Urinary bladder (tissue), 4 donors: Measurements from ENCODE around the gene C19orf67. TPM values are rescaled to one million over a fixed set of nuclear protein-coding genes. Genes with fewer than 3 reads are reported as not detected.

ENCODE experiments used
- DNase-seq: peaks from one replicate; pipeline ENCODE4 v3.0.0-alpha.2; 2015; ENCODE audit errors: extremely low spot score
- H3K27ac ChIP-seq: one replicate; pipeline ENCODE4 v1.5.1; 2013; ENCODE audit warnings: low read depth, mild to moderate bottlenecking, moderate library complexity
- H3K36me3 ChIP-seq: one replicate; pipeline ENCODE4 v1.6.1; 2013; ENCODE audit warnings: mild to moderate bottlenecking, moderate library complexity; ENCODE audit not compliant: insufficient read depth
- H3K4me1 ChIP-seq: one replicate; pipeline ENCODE4 v1.6.1; 2013; ENCODE audit warnings: mild to moderate bottlenecking, moderate library complexity; ENCODE audit not compliant: insufficient read depth
- H3K4me3 ChIP-seq: one replicate; pipeline ENCODE4 v1.5.1; 2013; ENCODE audit warnings: low read depth, low read length
- WGBS: extraction: QIAGEN DNeasy Blood & Tissue Kit; methylation state at CpG from one replicate; pipeline ENCODE4 v1.1.7; 2013; 5-methylcytosine and 5-hydroxymethylcytosine counted together
- polyA plus RNA-seq: library from polyadenylated mRNA; stranded (reverse); fragments of 200-250 nt; gene quantifications from one replicate; pipeline ENCODE4 v1.2.3, GENCODE V29; 2013
- total RNA-seq: library from RNA; depleted of rRNA; stranded (reverse); fragments of >200 nt; gene quantifications from one replicate; pipeline ENCODE4 v1.2.3, GENCODE V29; 2014
- donor health status: healthy with polysubstance abuse.
- donor health status: healthy.

Gene C19orf67
- total and polyA plus RNA-seq, 2 donors: not detected

DNA sequence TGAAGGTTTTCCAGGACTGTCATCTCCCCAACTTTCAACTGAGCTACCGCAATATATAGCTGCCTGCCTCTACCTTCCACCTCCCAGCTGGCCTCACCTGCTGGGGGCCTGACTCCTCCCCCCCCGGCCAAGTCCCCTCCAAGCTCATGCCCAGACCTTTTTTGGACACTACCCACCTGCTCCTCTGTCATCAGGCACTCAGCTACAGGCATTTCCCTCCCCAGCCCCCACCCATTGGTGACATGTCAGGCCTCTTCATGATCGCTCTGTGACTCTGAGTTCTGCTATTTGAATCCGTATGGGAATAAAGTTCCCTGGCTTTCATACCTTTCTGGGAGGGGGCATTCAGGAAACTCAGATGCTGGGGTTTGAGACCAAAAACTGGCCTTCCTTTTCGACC is 30.2 kb upstream of the C19orf67 start:
- no peak overlapping the region for H3K4me3 ChIP-seq
- 71% methylated on average over 5 of the region's 5 CpGs for WGBS
- peak overlapping the region; percentile 7 for H3K27ac ChIP-seq
- no peaks in the 10 kb centered on the region for H3K36me3 ChIP-seq
- peaks cover 2% of the 10 kb centered on the region for H3K4me1 ChIP-seq
- DNase-seq: no peak

- H3K4me1 ChIP-seq: peaks cover 2% of the 10 kb centered on the region
- WGBS: 50% methylated on average over 9 of the region's 9 CpGs
These were observed 29.3 kb upstream of the C19orf67 start for GRCh38 chr19:14114854-14115253.

GRCh38 chr19:14114439-14114838 is 28.9 kb upstream of the C19orf67 start:
- WGBS: 91% methylated on average over 7 of the region's 7 CpGs
- no peak for DNase-seq
- no peak overlapping the region for H3K4me3 ChIP-seq
- H3K36me3 ChIP-seq: no peaks in the 10 kb centered on the region
- H3K4me1 ChIP-seq: peaks cover 2% of the 10 kb centered on the region
- no peak overlapping the region for H3K27ac ChIP-seq

More at GRCh38 chr19:14114854-14115253, 29.3 kb upstream of the C19orf67 start:
- no peak for DNase-seq
- H3K27ac ChIP-seq: no peak overlapping the region
- H3K4me3 ChIP-seq: no peak overlapping the region
- no peaks in the 10 kb centered on the region for H3K36me3 ChIP-seq

DNA sequence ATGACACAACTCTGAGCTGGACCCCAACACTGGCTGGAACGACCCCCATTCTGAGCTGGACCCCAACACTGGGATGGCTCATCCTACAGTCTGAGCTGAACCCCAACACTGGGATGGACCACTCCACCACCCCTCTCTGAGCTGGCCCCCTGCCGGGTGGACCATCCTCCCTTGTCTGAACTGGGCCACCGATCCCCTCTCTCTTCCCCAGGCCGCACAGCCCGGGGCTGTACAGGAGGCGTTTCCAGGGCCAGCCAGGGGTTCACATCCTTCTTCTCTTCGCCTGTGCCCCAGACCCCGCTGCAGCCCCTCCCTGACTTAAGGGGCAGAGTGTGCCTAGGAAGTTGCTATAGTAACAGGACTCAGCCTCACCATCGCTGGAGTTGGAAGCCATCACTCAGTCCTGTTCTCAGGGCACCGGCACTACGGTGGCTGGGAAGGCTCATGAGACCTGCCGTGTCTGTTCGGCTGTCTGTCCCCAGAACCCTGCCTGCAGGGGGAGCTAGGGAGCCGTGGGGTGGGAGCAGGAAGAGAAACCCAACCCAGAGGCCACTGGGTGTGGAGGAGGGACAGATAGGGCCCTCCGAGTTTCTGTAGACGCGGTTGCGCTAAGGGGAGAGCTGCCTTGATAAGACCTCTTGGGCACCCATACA is 28.3 kb upstream of the C19orf67 start:
- H3K4me1 ChIP-seq: peaks cover 2% of the 10 kb centered on the region

DNA sequence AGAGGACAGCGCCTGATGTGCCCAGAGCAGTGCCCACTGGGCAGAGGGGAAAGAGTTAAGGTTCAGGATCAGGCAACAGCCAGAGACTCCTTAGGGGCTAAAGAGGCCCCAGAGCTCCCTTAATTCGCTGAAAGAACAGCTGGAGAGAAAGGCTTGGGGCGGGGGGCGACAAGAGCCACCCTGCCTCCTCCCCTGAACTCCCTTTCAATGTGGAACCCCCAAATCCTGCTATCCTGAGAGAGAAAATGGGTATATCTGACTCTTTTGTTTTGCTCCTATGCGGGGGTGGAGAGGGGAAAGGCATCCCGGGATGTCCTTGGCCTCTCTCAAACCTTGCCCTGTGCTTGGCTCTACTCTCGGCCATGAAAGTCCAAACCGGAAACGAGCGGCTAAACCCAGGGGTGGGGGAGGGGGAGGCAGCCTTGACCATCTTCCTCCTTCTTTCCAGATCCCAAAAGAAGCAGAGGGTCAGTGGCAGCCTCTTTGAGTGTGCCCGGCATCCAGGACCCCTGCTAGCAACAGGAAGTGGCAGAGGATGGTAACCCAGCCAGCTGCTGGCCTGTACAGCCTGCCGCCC is 27.3 kb upstream of the C19orf67 start:
- DNase-seq: no peak
- H3K4me3 ChIP-seq: no peak overlapping the region
- H3K4me1 ChIP-seq: peaks cover 2% of the 10 kb centered on the region
- 25% methylated on average over 12 of the region's 12 CpGs for WGBS
- H3K27ac ChIP-seq: peak overlapping the region; percentile 40
- no peaks in the 10 kb centered on the region for H3K36me3 ChIP-seq

More for the DNA sequence above, 28.3 kb upstream of the C19orf67 start:
- DNase-seq: no peak
- 84% methylated on average over 18 of the region's 18 CpGs for WGBS
- Histone ChIP-seq H3K4me3 (no peak overlapping the region), H3K36me3 (no peaks in the 10 kb centered on the region), H3K27ac (no peak overlapping the region)

DNA sequence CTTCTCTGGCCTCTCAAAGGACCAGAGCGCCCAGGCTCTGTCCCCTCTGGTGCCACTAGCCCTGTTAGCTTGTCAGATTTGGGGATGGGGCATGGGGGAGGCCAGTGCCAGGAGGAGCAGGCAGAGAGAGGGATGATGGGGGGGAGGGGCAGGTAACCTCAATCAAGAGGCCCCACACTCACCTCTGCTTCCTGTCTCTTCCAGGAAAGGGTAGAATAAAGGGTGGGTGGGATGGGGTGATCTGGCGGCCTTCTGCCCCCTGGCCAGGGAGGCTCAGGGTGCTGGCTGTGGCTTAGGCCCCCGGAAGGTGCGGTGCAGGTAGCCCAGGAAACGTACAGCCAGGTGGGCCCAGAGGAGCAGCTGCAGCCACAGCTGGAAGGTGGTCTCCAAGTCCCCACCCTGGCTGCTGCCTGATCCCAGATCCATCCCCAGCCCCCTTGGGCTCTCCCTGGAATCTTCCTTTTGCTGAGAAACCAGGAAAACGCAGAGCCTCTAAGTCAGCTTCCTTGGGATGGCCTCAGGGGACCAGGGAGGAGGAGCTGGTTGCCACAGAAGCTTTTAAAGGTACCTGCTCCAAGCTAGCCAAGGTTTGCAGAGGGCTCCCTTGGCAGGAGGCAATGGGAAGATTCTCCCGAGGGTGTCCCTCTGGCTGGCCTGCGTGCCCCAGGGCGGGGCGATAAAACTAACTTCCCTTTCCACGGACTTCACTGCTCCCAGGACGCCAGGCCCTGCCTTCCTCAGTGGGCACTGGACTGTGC is 26.6 kb upstream of the C19orf67 start:
- Histone ChIP-seq H3K4me1 (peaks cover 2% of the 10 kb centered on the region), H3K36me3 (no peaks in the 10 kb centered on the region), H3K4me3 (no peak overlapping the region), H3K27ac (peak overlapping the region; percentile 40)
- 53% methylated on average over 12 of the region's 12 CpGs for WGBS
- DNase-seq: no peak

- no peak overlapping the region for H3K27ac ChIP-seq
- H3K4me1 ChIP-seq: peaks cover 2% of the 10 kb centered on the region
- 91% methylated on average over 1 of the region's 1 CpG for WGBS
- no peak overlapping the region for H3K4me3 ChIP-seq
- DNase-seq: no peak
- peaks cover 3% of the 10 kb centered on the region for H3K36me3 ChIP-seq
These were observed 25.9 kb upstream of the C19orf67 start for GRCh38 chr19:14111486-14111885.

- H3K4me1 ChIP-seq: peaks cover 2% of the 10 kb centered on the region
- no peak overlapping the region for H3K27ac ChIP-seq
- DNase-seq: no peak
- H3K4me3 ChIP-seq: no peak overlapping the region
- peaks cover 3% of the 10 kb centered on the region for H3K36me3 ChIP-seq
- 69% methylated on average over 2 of the region's 2 CpGs for WGBS
These were observed 25.1 kb upstream of the C19orf67 start for GRCh38 chr19:14110650-14111049.

DNA sequence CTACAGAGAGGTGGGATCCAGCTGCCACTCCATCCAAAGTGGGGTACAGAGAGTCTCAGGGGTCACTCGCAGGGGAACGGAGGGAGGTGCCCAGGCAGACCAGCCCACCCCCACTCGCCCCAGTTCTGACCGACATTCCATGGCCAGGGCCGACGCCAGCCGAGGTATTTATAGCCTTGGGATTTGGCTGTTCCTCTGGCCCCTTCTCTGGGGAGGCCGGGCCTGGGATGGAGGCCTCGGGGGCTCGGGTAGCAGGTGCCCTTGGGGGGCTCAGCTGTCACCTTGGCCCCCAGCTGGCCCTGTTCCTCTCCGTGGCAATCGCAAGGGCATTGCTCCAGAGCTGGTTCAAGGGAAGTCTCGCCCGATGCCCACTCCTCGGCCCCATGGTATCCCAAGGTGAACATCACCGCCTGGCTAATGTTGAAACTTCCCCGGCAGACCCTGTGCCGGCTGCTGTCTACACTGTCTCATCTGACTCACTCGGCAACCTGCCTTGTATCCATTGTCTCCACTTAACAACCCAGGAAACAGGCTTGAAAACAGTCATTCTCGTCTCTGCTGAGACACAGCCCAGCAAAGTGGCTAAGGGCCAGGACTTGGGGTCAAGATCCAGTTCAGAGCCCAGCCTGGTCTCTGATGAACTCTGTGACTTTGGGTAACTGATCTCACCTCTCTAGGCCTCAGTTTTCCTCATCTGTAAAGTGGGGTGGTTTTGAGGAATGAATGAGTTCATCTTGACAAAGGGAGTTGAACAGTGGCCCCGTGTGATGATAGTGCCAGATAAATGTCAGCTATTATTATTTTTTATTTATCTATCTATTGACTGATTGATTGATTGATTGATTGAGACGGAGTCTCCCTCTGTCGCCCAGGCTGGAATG is 22.2 kb upstream of the C19orf67 start:
- 54% methylated on average over 23 of the region's 23 CpGs for WGBS
- H3K27ac ChIP-seq: no peak overlapping the region
- peaks cover 7% of the 10 kb centered on the region for H3K36me3 ChIP-seq
- H3K4me3 ChIP-seq: no peak overlapping the region
- peaks cover 2% of the 10 kb centered on the region for H3K4me1 ChIP-seq
- DNase-seq: no peak

DNA sequence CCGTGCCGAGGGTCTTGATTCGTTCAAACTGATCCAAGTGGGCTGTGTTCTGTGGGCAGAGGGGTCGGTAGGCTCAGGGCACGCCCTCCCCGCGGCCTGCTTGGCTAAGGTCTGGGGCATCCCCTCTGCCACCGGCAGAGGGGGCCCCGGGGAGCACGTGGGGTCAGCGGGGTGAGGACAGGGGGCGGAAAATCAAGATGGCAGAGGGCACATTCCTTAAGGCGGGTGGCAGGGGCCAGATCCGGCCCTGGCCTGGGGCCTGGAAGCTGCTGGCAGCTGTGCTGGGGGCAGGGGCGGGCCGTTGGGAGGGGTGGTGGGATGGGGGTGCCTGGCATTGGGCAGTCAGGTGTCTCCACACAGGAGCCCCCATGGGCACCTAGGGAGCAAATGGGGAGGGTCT is 21.3 kb upstream of the C19orf67 start:
- Histone ChIP-seq H3K4me3 (no peak overlapping the region), H3K4me1 (peaks cover under 1% of the 10 kb centered on the region), H3K36me3 (peaks cover 7% of the 10 kb centered on the region), H3K27ac (no peak overlapping the region)
- WGBS: 88% methylated on average over 16 of the region's 16 CpGs
- no peak for DNase-seq

DNA sequence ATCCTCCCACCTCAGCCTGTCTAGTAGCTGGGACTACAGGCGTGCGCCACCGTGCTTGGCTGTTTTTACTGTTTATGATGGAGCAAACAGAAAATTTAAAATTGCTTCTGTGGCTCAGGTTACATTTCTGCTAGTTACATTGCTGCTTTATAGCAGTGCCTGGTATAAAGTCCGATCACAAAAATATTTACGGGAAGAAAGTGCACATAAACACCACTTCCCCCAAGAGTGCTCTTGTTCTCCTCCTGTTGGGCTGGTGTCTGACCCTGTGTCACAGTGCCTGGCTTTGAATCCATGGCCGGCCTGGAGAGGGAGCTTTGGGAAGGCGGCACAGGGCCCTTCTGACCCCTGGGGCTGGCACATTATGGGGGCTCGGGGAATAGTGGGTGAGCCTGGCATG is 20.1 kb upstream of the C19orf67 start:
- DNase-seq: no peak
- Histone ChIP-seq H3K4me1 (no peaks in the 10 kb centered on the region), H3K4me3 (no peak overlapping the region), H3K27ac (no peak overlapping the region), H3K36me3 (peaks cover 7% of the 10 kb centered on the region)
- WGBS: 78% methylated on average over 8 of the region's 8 CpGs

DNA sequence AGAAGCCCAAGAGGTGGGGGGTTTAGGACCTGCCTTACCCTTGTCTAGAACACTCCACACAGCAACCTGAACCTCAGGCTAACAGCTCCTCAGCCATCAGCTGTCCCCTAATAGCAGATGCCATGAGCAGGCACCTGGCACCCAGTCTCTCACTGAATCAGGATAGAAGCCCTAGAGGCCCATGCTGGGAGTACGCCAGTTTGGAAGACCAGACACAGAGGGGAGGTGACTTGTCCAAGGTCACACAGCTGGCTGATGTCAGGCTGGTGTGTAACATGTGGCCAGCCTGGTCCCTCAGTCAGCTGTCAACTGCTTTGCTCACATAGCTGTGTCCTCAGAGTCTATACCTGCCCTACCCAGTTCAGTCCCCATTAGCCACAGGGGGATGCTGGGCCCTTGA is 17.7 kb upstream of the C19orf67 start:
- no peak for DNase-seq
- no peak overlapping the region for H3K27ac ChIP-seq
- no peak overlapping the region for H3K4me3 ChIP-seq
- H3K4me1 ChIP-seq: no peaks in the 10 kb centered on the region
- H3K36me3 ChIP-seq: peaks cover 7% of the 10 kb centered on the region
- 97% methylated on average over 1 of the region's 1 CpG for WGBS

DNA sequence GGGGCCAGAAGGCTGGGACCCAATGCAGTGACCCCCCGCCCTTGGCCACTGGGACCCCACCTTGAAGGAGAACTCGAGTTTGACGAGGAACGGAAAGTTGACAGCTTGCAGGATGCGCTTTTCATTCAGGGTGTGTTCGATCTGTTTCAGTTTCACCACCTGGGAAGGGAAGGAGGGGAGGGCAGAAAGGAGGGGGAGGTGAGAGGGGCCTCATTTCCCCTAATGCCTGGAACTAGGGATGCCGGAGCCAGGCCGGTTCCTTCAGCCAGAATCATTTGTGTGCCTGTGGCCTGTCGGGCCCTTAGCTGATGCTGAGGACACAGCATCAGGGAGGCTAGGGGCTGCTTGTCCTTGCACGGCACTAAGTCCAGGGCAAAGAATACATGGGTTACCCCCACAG is 17.2 kb upstream of the C19orf67 start:
- H3K4me1 ChIP-seq: no peaks in the 10 kb centered on the region
- H3K36me3 ChIP-seq: peaks cover 7% of the 10 kb centered on the region
- no peak overlapping the region for H3K27ac ChIP-seq
- no peak for DNase-seq
- 87% methylated on average over 10 of the region's 10 CpGs for WGBS
- H3K4me3 ChIP-seq: no peak overlapping the region
